Neural crest cell (in vitro differentiated cells): ENCODE measurements around the gene CLSTN2. TPM values are rescaled to one million over a fixed set of nuclear protein-coding genes. Genes with fewer than 3 reads are reported as not detected.

ENCODE experiments used
- DNase-seq: peaks from one replicate; pipeline ENCODE4 v3.0.0; 2021; ENCODE audit warnings: low read depth, mixed read lengths, low spot score
- H3K27ac Mint-ChIP-seq: one replicate; pipeline ENCODE4 v1.8.0; 2021; ENCODE audit warnings: mild to moderate bottlenecking, mixed read lengths; ENCODE audit not compliant: unreplicated experiment
- H3K27me3 Mint-ChIP-seq: 2 replicates; pipeline ENCODE4 v1.8.0; 2021; ENCODE audit warnings: low read depth, mild to moderate bottlenecking, mixed read lengths
- H3K36me3 Mint-ChIP-seq: 2 replicates; pipeline ENCODE4 v1.8.0; 2021; ENCODE audit warnings: low read depth, mild to moderate bottlenecking, mixed read lengths
- H3K4me1 Mint-ChIP-seq: 2 replicates; pipeline ENCODE4 v1.8.0; 2021; ENCODE audit warnings: mixed read lengths
- H3K4me3 Mint-ChIP-seq: one replicate; pipeline ENCODE4 v1.8.0; 2021; ENCODE audit warnings: mild to moderate bottlenecking, mixed read lengths
- H3K9me3 Mint-ChIP-seq: 2 replicates; pipeline ENCODE4 v1.8.0; 2021; ENCODE audit warnings: mixed read lengths
- CTCF ChIP-seq: fragments of 200-600 bp; sonication (generic); conservative IDR thresholded peaks from 2 replicates; pipeline ENCODE4 v1.5.0; 2021; ENCODE audit warnings: antibody characterized with exemption, mild to moderate bottlenecking
- long read RNA-seq: library from polyadenylated mRNA; unstranded; transcript quantifications from one replicate; pipeline ENCODE4 v2.0.0, GENCODE V29; 2020
- total RNA-seq: library from RNA; stranded (reverse); gene quantifications from 2 replicates; pipeline ENCODE4 v1.2.1, GENCODE V29; 2021

The CLSTN2 gene
- total RNA-seq: 1.5 and 1.9 TPM in 2 replicates
- long read RNA-seq, partial matches to known transcripts: 1 of 3 reads
- long read RNA-seq, other reads (novel, unspliced or antisense): 2 of 3 reads

- H3K27ac Mint-ChIP-seq: no peak within 1 kb of the TSS
Observed at GRCh38 chr3:139935016-139935865, at the start of gene CLSTN2. Gene CLSTN2, plus strand, starts transcription at chr3:139935185.

GRCh38 chr3:139887431-139887830 is 47.6 kb upstream of the CLSTN2 start:
- TF ChIP-seq CTCF: no peak
- no peaks in the 10 kb centered on the region for H3K4me1 Mint-ChIP-seq
- H3K36me3 Mint-ChIP-seq: no peaks in the 10 kb centered on the region
- peaks cover 7% of the 10 kb centered on the region for H3K9me3 Mint-ChIP-seq
- H3K27me3 Mint-ChIP-seq: peaks cover 2% of the 10 kb centered on the region
- H3K27ac Mint-ChIP-seq: no peak overlapping the region
- no peak for DNase-seq
- H3K4me3 Mint-ChIP-seq: no peak overlapping the region

More at GRCh38 chr3:139935016-139935865, at the start of gene CLSTN2:
- H3K36me3 Mint-ChIP-seq: no peaks in the 10 kb centered on the region
- TF ChIP-seq CTCF: peak; percentile 40
- H3K27me3 Mint-ChIP-seq: peaks cover 53% of the 10 kb centered on the region
- DNase-seq: peak; percentile 69
- peaks cover 21% of the 10 kb centered on the region for H3K4me1 Mint-ChIP-seq
- peak within 1 kb of the TSS; percentile 96 for H3K4me3 Mint-ChIP-seq
- no peaks in the 10 kb centered on the region for H3K9me3 Mint-ChIP-seq

GRCh38 chr3:139888561-139889140 is 46.3 kb upstream of the CLSTN2 start:
- TF ChIP-seq CTCF: no peak
- DNase-seq: no peak
- peaks cover 4% of the 10 kb centered on the region for H3K9me3 Mint-ChIP-seq
- no peak overlapping the region for H3K27ac Mint-ChIP-seq
- H3K36me3 Mint-ChIP-seq: no peaks in the 10 kb centered on the region
- no peak overlapping the region for H3K4me3 Mint-ChIP-seq
- H3K4me1 Mint-ChIP-seq: no peaks in the 10 kb centered on the region
- H3K27me3 Mint-ChIP-seq: peaks cover 2% of the 10 kb centered on the region

- Mint-ChIP-seq H3K36me3 (no peaks in the 10 kb centered on the region), H3K9me3 (no peaks in the 10 kb centered on the region), H3K4me3 (no peak overlapping the region), H3K4me1 (no peaks in the 10 kb centered on the region), H3K27ac (no peak overlapping the region), H3K27me3 (no peaks in the 10 kb centered on the region)
- no peak for TF ChIP-seq CTCF
- DNase-seq: no peak
Observed at GRCh38 chr3:139893267-139893962, 41.6 kb upstream of the CLSTN2 start.

- H3K27me3 Mint-ChIP-seq: no peaks in the 10 kb centered on the region
- H3K36me3 Mint-ChIP-seq: no peaks in the 10 kb centered on the region
- no peak overlapping the region for H3K4me3 Mint-ChIP-seq
- DNase-seq: no peak
- H3K9me3 Mint-ChIP-seq: no peaks in the 10 kb centered on the region
- no peaks in the 10 kb centered on the region for H3K4me1 Mint-ChIP-seq
- no peak for TF ChIP-seq CTCF
- no peak overlapping the region for H3K27ac Mint-ChIP-seq
Observed at GRCh38 chr3:139893963-139894642, 40.9 kb upstream of the CLSTN2 start.
